ENCODE measurements around the gene NPPB.

- TF ChIP-seq EZH2 (IDR thresholded peaks at IDR 0.05; ENCODE audit: low read depth, unreplicated experiment): no peak
- TF ChIP-seq, protein P1, sequence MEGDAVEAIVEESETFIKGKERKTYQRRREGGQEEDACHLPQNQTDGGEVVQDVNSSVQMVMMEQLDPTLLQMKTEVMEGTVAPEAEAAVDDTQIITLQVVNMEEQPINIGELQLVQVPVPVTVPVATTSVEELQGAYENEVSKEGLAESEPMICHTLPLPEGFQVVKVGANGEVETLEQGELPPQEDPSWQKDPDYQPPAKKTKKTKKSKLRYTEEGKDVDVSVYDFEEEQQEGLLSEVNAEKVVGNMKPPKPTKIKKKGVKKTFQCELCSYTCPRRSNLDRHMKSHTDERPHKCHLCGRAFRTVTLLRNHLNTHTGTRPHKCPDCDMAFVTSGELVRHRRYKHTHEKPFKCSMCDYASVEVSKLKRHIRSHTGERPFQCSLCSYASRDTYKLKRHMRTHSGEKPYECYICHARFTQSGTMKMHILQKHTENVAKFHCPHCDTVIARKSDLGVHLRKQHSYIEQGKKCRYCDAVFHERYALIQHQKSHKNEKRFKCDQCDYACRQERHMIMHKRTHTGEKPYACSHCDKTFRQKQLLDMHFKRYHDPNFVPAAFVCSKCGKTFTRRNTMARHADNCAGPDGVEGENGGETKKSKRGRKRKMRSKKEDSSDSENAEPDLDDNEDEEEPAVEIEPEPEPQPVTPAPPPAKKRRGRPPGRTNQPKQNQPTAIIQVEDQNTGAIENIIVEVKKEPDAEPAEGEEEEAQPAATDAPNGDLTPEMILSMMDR (conservative IDR thresholded peaks at IDR 0.05; ENCODE audit: low read depth in 2 of 2): no peak
- TF ChIP-seq EZH2phosphoT487 (IDR thresholded peaks at IDR 0.05; ENCODE audit: unreplicated experiment): no peak
- TF ChIP-seq JUNB (IDR thresholded peaks at IDR 0.05; ENCODE audit: unreplicated experiment): no peak
- TF ChIP-seq, protein P2, sequence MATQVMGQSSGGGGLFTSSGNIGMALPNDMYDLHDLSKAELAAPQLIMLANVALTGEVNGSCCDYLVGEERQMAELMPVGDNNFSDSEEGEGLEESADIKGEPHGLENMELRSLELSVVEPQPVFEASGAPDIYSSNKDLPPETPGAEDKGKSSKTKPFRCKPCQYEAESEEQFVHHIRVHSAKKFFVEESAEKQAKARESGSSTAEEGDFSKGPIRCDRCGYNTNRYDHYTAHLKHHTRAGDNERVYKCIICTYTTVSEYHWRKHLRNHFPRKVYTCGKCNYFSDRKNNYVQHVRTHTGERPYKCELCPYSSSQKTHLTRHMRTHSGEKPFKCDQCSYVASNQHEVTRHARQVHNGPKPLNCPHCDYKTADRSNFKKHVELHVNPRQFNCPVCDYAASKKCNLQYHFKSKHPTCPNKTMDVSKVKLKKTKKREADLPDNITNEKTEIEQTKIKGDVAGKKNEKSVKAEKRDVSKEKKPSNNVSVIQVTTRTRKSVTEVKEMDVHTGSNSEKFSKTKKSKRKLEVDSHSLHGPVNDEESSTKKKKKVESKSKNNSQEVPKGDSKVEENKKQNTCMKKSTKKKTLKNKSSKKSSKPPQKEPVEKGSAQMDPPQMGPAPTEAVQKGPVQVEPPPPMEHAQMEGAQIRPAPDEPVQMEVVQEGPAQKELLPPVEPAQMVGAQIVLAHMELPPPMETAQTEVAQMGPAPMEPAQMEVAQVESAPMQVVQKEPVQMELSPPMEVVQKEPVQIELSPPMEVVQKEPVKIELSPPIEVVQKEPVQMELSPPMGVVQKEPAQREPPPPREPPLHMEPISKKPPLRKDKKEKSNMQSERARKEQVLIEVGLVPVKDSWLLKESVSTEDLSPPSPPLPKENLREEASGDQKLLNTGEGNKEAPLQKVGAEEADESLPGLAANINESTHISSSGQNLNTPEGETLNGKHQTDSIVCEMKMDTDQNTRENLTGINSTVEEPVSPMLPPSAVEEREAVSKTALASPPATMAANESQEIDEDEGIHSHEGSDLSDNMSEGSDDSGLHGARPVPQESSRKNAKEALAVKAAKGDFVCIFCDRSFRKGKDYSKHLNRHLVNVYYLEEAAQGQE (IDR thresholded peaks at IDR 0.05; ENCODE audit: unreplicated experiment): peak; percentile 85
- TF ChIP-seq POLR2AphosphoS5 (IDR thresholded peaks at IDR 0.05; ENCODE audit: low read depth): no peak
- TF ChIP-seq NANOG (IDR thresholded peaks at IDR 0.05; ENCODE audit: borderline replicate concordance): no peak
- TF ChIP-seq CREB1 (CRISPR knock-in tag; IDR thresholded peaks at IDR 0.05; ENCODE audit: low read depth): no peak
- TF ChIP-seq, protein P3, sequence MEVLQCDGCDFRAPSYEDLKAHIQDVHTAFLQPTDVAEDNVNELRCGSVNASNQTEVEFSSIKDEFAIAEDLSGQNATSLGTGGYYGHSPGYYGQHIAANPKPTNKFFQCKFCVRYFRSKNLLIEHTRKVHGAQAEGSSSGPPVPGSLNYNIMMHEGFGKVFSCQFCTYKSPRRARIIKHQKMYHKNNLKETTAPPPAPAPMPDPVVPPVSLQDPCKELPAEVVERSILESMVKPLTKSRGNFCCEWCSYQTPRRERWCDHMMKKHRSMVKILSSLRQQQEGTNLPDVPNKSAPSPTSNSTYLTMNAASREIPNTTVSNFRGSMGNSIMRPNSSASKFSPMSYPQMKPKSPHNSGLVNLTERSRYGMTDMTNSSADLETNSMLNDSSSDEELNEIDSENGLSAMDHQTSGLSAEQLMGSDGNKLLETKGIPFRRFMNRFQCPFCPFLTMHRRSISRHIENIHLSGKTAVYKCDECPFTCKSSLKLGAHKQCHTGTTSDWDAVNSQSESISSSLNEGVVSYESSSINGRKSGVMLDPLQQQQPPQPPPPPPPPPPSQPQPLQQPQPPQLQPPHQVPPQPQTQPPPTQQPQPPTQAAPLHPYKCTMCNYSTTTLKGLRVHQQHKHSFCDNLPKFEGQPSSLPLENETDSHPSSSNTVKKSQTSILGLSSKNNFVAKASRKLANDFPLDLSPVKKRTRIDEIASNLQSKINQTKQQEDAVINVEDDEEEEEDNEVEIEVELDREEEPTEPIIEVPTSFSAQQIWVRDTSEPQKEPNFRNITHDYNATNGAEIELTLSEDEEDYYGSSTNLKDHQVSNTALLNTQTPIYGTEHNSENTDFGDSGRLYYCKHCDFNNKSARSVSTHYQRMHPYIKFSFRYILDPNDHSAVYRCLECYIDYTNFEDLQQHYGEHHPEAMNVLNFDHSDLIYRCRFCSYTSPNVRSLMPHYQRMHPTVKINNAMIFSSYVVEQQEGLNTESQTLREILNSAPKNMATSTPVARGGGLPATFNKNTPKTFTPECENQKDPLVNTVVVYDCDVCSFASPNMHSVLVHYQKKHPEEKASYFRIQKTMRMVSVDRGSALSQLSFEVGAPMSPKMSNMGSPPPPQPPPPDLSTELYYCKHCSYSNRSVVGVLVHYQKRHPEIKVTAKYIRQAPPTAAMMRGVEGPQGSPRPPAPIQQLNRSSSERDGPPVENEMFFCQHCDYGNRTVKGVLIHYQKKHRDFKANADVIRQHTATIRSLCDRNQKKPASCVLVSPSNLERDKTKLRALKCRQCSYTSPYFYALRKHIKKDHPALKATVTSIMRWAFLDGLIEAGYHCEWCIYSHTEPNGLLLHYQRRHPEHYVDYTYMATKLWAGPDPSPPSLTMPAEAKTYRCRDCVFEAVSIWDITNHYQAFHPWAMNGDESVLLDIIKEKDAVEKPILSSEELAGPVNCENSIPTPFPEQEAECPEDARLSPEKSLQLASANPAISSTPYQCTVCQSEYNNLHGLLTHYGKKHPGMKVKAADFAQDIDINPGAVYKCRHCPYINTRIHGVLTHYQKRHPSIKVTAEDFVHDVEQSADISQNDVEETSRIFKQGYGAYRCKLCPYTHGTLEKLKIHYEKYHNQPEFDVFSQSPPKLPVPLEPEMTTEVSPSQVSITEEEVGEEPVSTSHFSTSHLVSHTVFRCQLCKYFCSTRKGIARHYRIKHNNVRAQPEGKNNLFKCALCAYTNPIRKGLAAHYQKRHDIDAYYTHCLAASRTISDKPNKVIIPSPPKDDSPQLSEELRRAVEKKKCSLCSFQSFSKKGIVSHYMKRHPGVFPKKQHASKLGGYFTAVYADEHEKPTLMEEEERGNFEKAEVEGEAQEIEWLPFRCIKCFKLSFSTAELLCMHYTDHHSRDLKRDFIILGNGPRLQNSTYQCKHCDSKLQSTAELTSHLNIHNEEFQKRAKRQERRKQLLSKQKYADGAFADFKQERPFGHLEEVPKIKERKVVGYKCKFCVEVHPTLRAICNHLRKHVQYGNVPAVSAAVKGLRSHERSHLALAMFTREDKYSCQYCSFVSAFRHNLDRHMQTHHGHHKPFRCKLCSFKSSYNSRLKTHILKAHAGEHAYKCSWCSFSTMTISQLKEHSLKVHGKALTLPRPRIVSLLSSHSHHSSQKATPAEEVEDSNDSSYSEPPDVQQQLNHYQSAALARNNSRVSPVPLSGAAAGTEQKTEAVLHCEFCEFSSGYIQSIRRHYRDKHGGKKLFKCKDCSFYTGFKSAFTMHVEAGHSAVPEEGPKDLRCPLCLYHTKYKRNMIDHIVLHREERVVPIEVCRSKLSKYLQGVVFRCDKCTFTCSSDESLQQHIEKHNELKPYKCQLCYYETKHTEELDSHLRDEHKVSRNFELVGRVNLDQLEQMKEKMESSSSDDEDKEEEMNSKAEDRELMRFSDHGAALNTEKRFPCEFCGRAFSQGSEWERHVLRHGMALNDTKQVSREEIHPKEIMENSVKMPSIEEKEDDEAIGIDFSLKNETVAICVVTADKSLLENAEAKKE (CRISPR knock-in tag; IDR thresholded peaks at IDR 0.05): no peak
- TF ChIP-seq ETS1 (IDR thresholded peaks at IDR 0.05): no peak
Measured at GRCh38 chr1:11898831-11899467, 40.2 kb upstream of the NPPB start.

Measured in GM23338 (cell line).